Upper lobe of left lung (tissue), 4 donors: Measurements from ENCODE around the gene ELP6.

Source experiments
- CTCF ChIP-seq, 6 experiments: fragments of 450-650 bp in 4 of 6; fragments of 200-600 bp in 2 of 6; sonication (generic) in 2 of 6; IDR thresholded peaks; one replicate each; pipeline ENCODE4 v1.5.1; 2016 to 2019; ENCODE audit warnings: antibody characterized with exemption in 6 of 6
- POLR2A ChIP-seq, 4 donors: fragments of 450-650 bp; IDR thresholded peaks; one replicate each; pipeline ENCODE4 v1.5.1; 2016 to 2017; ENCODE audit warnings: antibody characterized with exemption in 4 of 4, mild to moderate bottlenecking in 2 of 4
- POLR2AphosphoS5 ChIP-seq, 2 donors: sonication (generic); formaldehyde crosslinking; IDR thresholded peaks; one replicate each; pipeline ENCODE4 v1.5.1; 2017; ENCODE audit warnings: antibody characterized with exemption in 2 of 2

GRCh38 chr3:47495111-47495510 is 18.4 kb downstream of the ELP6 start:
- TF ChIP-seq CTCF (IDR thresholded peaks at IDR 0.05), result no peak
- no peak for TF ChIP-seq POLR2A (IDR thresholded peaks at IDR 0.05)
- no peak for TF ChIP-seq POLR2AphosphoS5 (IDR thresholded peaks at IDR 0.05)
